HG02852 (cell line): Measurements from ENCODE around the gene VCY1B.
"Not testable (repeated sequence)": the region's sequence is repeated elsewhere in the genome, so short reads cannot be mapped to it uniquely, and the experiment has no call there.

Experiments used
- ATAC-seq: cut with Tn5 transposase; IDR thresholded peaks from one replicate; pipeline ENCODE4 v1.9.1; 2021; ENCODE audit warnings: mild to moderate bottlenecking, moderate library complexity; ENCODE audit not compliant: unreplicated experiment

Gene VCY1B

GRCh38 chrY:14055927-14056326, at the start of gene VCY1B:
TSS of gene VCY1B (plus strand) at chrY:14056227. CDS start at chrY:14056290, 63 bp downstream.
- ATAC-seq: not testable (repeated sequence)

- not testable (repeated sequence) for ATAC-seq
Observed at GRCh38 chrY:14011916-14012315, 44.1 kb upstream of the VCY1B start.

GRCh38 chrY:14030395-14030794, 25.6 kb upstream of the VCY1B start:
- not testable (repeated sequence) for ATAC-seq

GRCh38 chrY:14085877-14086276, 29.9 kb downstream of the VCY1B start:
- ATAC-seq: no peak
